Measurements from ENCODE around the gene BAZ2B.

BAZ2B gene

DNA sequence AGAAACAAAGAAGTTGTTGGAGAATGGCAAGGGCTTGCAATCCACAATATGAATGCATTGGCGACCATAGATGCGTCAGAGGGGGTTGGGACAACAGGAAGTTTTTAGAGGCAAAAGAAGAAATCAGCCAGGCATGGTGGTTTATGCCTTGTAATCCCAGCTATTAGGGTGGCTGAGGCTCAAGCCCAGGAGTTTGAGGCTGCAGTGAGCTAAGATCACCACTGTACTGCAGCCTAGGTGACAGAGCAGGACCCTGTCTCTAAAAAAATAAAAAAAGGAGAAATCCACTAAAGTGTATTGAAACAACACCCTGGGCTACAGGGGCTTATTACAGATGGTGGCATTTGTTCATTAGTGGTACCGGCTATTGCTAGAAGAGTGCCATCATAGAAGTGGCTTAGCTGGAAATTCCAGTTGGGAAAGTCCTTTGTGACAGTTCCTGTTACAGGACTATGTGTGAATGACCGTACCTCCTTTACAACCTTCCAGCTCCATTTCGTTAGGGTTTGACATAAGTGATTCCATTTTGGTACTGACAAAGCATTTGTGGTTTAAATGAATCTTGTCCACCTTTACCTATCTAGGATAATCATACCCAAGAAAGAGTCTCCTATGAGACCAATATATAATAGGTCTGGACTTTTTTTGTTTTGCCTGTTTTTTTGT lies 319.2 kb downstream of the BAZ2B start:
- H3F3A ChIP-seq (ENCODE audit: low read depth): no peaks in the 10 kb centered on the region
- H3K79me2 ChIP-seq (ENCODE audit: insufficient read depth, low read length): no peaks in the 10 kb centered on the region
- no peak for TF ChIP-seq EZH2phosphoT487 (IDR thresholded peaks at IDR 0.05; ENCODE audit: borderline replicate concordance)
- TF ChIP-seq, protein P1, sequence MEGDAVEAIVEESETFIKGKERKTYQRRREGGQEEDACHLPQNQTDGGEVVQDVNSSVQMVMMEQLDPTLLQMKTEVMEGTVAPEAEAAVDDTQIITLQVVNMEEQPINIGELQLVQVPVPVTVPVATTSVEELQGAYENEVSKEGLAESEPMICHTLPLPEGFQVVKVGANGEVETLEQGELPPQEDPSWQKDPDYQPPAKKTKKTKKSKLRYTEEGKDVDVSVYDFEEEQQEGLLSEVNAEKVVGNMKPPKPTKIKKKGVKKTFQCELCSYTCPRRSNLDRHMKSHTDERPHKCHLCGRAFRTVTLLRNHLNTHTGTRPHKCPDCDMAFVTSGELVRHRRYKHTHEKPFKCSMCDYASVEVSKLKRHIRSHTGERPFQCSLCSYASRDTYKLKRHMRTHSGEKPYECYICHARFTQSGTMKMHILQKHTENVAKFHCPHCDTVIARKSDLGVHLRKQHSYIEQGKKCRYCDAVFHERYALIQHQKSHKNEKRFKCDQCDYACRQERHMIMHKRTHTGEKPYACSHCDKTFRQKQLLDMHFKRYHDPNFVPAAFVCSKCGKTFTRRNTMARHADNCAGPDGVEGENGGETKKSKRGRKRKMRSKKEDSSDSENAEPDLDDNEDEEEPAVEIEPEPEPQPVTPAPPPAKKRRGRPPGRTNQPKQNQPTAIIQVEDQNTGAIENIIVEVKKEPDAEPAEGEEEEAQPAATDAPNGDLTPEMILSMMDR (conservative IDR thresholded peaks at IDR 0.05; ENCODE audit: low read length): no peak

DNA sequence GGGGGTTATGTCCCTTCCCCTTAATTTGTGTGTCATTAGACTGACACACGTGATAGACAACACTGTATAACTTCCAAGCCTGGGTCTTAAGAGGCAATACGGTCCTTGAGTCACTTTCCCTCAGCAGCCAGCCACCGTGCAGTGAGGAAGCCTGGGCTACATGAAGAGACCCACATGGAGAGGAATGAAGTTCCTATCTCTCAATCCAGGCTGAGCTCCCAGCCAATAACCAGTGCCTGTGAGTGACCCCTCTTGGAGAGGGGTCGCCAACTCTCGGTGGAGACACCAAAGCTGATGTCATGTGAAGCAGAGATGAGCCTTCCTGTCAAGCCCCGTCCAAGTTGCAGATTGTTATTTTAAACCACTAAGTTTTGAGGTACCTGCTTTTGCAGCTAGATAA lies 324.2 kb downstream of the BAZ2B start:
- Histone ChIP-seq H3K27me3 (ENCODE audit: insufficient read depth, low read length, poor library complexity, severe bottlenecking) (no peaks in the 10 kb centered on the region), H4K20me1 (ENCODE audit: insufficient read depth, low read length, poor library complexity, severe bottlenecking) (no peaks in the 10 kb centered on the region), H3K9ac (ENCODE audit: low read depth, low read length, poor library complexity, severe bottlenecking) (no peak overlapping the region), H3K9me2 (replicated peaks; ENCODE audit: low read depth, low read length) (no peaks in the 10 kb centered on the region), H3F3A (ENCODE audit: low read depth) (peaks cover 8% of the 10 kb centered on the region; the same call in 1 of the 2 replicates), H3K36me3 (ENCODE audit: insufficient read depth, low read length) (no peaks in the 10 kb centered on the region), H3K9me3 (ENCODE audit: insufficient read depth, low read depth, low read length) (no peaks in the 10 kb centered on the region), H3K4me1 (ENCODE audit: insufficient read depth, low read length, poor library complexity, severe bottlenecking) (peaks cover 30% of the 10 kb centered on the region), H3K79me2 (ENCODE audit: insufficient read depth, low read length) (no peaks in the 10 kb centered on the region), H3K4me2 (ENCODE audit: low read depth, low read length, poor library complexity, severe bottlenecking) (no peak overlapping the region), H2AFZ (ENCODE audit: low read length) (peak overlapping the region; percentile 47), H3K4me3 (ENCODE audit: low read length, poor library complexity, severe bottlenecking) (no peak overlapping the region)
- no peak for TF ChIP-seq EZH2phosphoT487 (IDR thresholded peaks at IDR 0.05; ENCODE audit: borderline replicate concordance)
- TF ChIP-seq, protein P1 (conservative IDR thresholded peaks at IDR 0.05; ENCODE audit: low read length): no peak

More for the DNA sequence above, 319.2 kb downstream of the BAZ2B start:
- peaks cover 2% of the 10 kb centered on the region for H3K4me1 ChIP-seq (ENCODE audit: insufficient read depth, low read length, poor library complexity, severe bottlenecking)
- no peaks in the 10 kb centered on the region for H3K36me3 ChIP-seq (ENCODE audit: insufficient read depth, low read length)
- no peak overlapping the region for H2AFZ ChIP-seq (ENCODE audit: low read length)
- H3K9me2 ChIP-seq (replicated peaks; ENCODE audit: low read depth, low read length): no peaks in the 10 kb centered on the region
- H3K9me3 ChIP-seq (ENCODE audit: insufficient read depth, low read depth, low read length): no peaks in the 10 kb centered on the region
- no peaks in the 10 kb centered on the region for H3K27me3 ChIP-seq (ENCODE audit: insufficient read depth, low read length, poor library complexity, severe bottlenecking)
- H3K4me3 ChIP-seq (ENCODE audit: low read length, poor library complexity, severe bottlenecking): no peak overlapping the region
- no peaks in the 10 kb centered on the region for H4K20me1 ChIP-seq (ENCODE audit: insufficient read depth, low read length, poor library complexity, severe bottlenecking)
- H3K4me2 ChIP-seq (ENCODE audit: low read depth, low read length, poor library complexity, severe bottlenecking): no peak overlapping the region
- H3K9ac ChIP-seq (ENCODE audit: low read depth, low read length, poor library complexity, severe bottlenecking): no peak overlapping the region

DNA sequence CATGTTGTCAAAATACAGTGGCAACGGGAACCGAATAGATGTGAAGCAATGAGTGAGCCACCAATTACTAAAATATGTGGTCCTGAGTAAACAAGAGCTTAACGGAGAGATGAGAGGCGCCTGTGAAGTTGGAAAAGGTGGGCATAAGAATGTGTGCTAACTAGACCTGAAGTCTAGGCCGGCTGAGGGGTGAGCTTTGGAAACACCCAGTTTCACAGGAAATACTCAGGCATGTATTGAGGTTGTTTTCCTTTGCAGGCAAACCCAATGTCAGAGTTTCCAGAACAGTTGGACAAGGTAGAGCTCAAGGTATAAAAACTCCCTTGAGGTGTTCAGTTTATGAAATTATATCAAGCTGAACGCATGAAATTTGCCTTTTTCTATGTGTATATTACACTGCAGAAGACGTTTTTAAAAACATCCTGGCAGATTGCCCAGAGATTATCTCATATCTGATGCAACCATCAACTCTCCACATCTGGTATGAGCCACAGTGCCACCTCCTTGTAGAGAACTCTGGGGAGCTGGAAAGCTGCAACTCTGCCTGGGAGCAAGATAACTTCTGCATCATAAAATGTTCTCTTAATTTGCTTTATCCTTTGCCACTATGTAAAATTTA lies 325.9 kb downstream of the BAZ2B start:
- peak overlapping the region; percentile 74 for H3K4me2 ChIP-seq (ENCODE audit: low read depth, low read length, poor library complexity, severe bottlenecking)

More for the DNA sequence above, 325.9 kb downstream of the BAZ2B start:
- H2AFZ ChIP-seq (ENCODE audit: low read length): peak overlapping the region; percentile 57
- H3K79me2 ChIP-seq (ENCODE audit: insufficient read depth, low read length): peaks cover 10% of the 10 kb centered on the region
- peaks cover 8% of the 10 kb centered on the region; the same call in 1 of the 2 replicates for H3F3A ChIP-seq (ENCODE audit: low read depth)
- H3K36me3 ChIP-seq (ENCODE audit: insufficient read depth, low read length): no peaks in the 10 kb centered on the region
- H3K9me3 ChIP-seq (ENCODE audit: insufficient read depth, low read depth, low read length): no peaks in the 10 kb centered on the region
- H3K4me3 ChIP-seq (ENCODE audit: low read length, poor library complexity, severe bottlenecking): peak overlapping the region; percentile 51
- H4K20me1 ChIP-seq (ENCODE audit: insufficient read depth, low read length, poor library complexity, severe bottlenecking): peaks cover 4% of the 10 kb centered on the region
- no peaks in the 10 kb centered on the region for H3K27me3 ChIP-seq (ENCODE audit: insufficient read depth, low read length, poor library complexity, severe bottlenecking)
- peaks cover 37% of the 10 kb centered on the region for H3K4me1 ChIP-seq (ENCODE audit: insufficient read depth, low read length, poor library complexity, severe bottlenecking)
- TF ChIP-seq, protein P1 (conservative IDR thresholded peaks at IDR 0.05; ENCODE audit: low read length): peak; percentile 23; the same call in 1 of the 2 replicates
- TF ChIP-seq EZH2phosphoT487 (IDR thresholded peaks at IDR 0.05; ENCODE audit: borderline replicate concordance): no peak
- no peaks in the 10 kb centered on the region for H3K9me2 ChIP-seq (replicated peaks; ENCODE audit: low read depth, low read length)
- H3K9ac ChIP-seq (ENCODE audit: low read depth, low read length, poor library complexity, severe bottlenecking): peak overlapping the region; percentile 27

Data from Loucy (cell line).